Neural cell (in vitro differentiated cells): ENCODE measurements around the gene XPR1.

Experiments used
- CTCF ChIP-seq: fragments of 450-650 bp; IDR thresholded peaks from 2 replicates; pipeline ENCODE4 v1.5.1; 2014; ENCODE audit warnings: antibody characterized with exemption, mild to moderate bottlenecking, moderate library complexity; ENCODE audit not compliant: poor library complexity, severe bottlenecking
- EP300 ChIP-seq: fragments of 450-650 bp; conservative IDR thresholded peaks from 2 replicates; pipeline ENCODE4 v1.6.1; 2014; ENCODE audit warnings: antibody characterized with exemption, mild to moderate bottlenecking, moderate library complexity; ENCODE audit not compliant: poor library complexity, severe bottlenecking
- REST ChIP-seq: IDR thresholded peaks from 2 replicates; pipeline ENCODE4 v1.6.1; 2012; ENCODE audit warnings: borderline replicate concordance

- TF ChIP-seq CTCF, result no peak
- TF ChIP-seq EP300, result no peak
- TF ChIP-seq REST, result no peak
Observed at GRCh38 chr1:180919183-180919700, 287.4 kb downstream of the XPR1 start.
